ENCODE data around the gene TCOF1. TPM values are rescaled to one million over a fixed set of nuclear protein-coding genes. Genes with fewer than 3 reads are reported as not detected.

The TCOF1 gene
- total and polyA plus RNA-seq, 2 of the 8 experiments (the other 6 are each of a cell fraction or from before 2014, with no cell fraction given): 35.9 to 170 TPM

- TF ChIP-seq CTCF (IDR thresholded peaks at IDR 0.05; ENCODE audit: control extremely low read depth in 1 of 3, insufficient read depth in 1 of 3, low read depth in 1 of 3, low read length in 3 of 3): no peak
- no peak for TF ChIP-seq SRF (IDR thresholded peaks at IDR 0.05; ENCODE audit: low read depth, low read length)
- no peak for TF ChIP-seq SP4 (IDR thresholded peaks at IDR 0.05; ENCODE audit: low read length)
These were observed 49.2 kb downstream of the TCOF1 start (continued) for GRCh38 chr5:150406723-150407095.
